GM18861 (cell line): Measurements from ENCODE around the gene MMP25.
A peak's percentile ranks its signal among the peaks of the same experiment; 100 is the strongest.
"Not testable (repeated sequence)": the region's sequence is repeated elsewhere in the genome, so short reads cannot be mapped to it uniquely, and the experiment has no call there.

ENCODE experiments used
- ATAC-seq: cut with Tn5 transposase; IDR thresholded peaks from one replicate; pipeline ENCODE4 v1.9.1; 2021; ENCODE audit not compliant: unreplicated experiment

The MMP25 gene

DNA sequence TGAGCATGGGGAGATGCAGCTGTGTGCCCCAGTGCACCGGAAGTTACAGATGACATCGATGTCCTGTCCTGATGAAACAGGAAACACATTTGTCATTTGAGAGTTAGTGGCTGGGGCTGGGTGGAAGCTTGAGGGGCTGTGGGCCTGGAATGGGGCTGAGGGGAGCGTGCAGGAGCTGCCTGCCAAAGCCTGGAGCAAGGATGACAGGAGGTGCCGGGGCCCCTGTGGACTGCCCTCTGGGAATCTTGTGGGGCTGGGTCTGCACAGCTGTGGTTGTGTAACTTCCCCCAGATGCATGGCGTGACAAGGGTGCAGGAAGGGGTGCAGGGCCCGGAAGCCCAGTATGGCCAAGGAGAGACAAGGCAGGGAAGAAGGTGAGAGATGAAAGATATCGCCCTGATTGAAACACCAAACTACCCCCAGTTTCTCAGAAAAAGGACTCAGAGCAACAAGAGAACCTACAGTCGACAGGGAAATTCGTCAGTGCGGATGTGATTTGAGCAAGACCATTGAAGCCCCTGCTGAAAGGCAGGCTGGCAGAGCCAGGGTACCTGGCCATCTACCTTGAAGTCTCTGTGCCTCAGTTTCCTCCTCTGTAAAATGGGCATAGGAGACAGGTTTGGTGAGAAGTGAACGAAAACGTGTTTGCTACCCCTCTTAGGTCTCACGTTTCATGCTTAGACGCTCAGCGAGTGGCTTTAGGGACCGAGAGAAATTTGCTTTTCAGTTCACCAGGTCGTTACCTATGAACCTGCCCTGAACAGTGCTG lies 8.8 kb downstream of the MMP25 start:
- ATAC-seq = no peak

DNA sequence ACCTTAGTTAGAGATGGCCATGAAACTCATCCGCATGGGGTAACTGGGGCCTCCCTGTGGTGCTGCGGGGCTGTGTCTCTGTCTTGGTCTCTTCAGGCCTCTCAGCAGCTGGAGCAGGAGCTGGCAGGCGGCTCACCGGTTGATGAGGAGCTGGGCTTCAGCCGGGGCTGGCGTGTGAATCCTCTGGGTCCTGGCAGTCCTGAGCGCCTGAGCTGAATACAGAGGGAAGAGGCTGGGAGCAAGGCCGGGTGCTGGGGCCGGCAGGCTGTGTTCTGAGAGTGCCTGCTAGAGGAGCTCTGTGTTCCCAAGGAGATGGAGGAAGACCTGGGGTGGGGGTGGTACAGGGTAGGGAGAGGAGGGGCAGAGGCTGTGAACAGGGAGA lies 9.4 kb downstream of the MMP25 start:
- not testable (repeated sequence) for ATAC-seq

DNA sequence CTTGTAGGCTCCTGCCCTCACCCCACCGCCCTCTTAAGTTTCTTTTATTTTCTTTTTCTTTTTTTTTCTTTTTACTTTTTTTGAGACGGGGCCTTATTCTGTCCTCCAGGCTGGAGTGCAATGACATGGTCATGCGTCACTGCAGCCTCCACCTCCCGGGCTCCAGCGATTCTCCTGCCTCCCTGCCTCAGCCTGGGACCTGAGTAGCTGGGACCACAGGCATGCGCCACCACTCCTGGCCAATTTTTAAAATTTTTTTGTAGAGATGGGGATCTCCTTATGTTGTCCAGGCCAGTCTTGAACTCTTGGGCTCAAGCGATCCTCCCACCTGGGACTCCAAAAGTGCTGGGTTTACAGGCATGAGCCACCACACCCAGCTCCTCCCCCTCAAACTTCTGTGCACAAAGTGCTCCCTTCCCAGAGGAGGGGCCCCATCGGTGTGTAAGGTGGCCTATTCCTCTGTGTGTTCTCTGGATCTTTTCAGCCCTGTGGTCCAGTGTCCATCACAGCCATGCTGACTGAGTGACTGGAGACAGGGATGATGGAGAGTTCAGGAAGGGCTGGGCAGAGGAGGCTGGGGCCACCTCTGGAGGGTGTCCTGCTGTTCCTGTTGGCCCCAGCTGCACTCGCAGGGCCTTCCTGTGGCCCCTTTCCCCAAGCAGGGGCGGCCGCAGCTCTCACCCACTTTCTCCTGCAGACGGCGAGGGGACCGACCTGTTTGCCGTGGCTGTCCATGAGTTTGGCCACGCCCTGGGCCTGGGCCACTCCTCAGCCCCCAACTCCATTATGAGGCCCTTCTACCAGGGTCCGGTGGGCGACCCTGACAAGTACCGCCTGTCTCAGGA lies 10.2 kb downstream of the MMP25 start:
- ATAC-seq = no peak

DNA sequence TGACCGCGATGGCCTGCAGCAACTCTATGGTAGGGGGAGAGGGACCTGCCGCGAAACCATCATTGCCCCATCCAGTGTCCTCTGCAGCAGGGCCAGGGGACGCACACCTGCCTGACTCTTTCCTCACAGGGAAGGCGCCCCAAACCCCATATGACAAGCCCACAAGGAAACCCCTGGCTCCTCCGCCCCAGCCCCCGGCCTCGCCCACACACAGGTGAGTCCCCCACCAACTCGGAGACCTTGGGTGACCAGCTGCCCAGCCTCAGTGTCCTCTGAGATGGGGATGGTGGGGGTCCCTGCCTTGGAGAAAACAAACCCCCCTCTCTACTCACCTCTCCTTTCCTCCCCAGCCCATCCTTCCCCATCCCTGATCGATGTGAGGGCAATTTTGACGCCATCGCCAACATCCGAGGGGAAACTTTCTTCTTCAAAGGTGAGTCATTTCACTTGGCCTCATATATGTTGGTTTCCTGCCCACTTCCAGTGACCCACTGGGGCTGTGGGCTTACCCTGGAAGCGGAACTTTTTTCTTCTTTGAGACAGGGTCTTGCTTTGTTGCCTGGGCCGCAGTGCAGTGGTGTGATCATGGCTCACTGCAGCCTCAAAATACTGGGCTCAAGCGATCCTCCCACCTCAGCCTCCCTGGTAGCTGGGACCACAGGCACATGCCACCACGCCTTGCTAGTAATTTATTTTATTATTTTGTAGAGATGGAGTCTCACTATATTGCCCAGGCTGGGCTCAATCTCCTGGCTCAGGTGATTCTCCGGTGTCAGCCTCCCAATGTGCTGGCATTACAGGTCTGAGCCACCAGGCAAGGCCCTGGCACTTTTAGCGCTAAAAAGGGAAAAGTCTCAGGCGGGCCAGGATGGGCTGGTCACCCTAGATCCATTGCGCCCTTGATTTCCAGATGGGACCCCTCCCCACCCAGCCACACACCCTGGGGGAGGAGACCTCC lies 11.1 kb downstream of the MMP25 start:
- no peak for ATAC-seq

DNA sequence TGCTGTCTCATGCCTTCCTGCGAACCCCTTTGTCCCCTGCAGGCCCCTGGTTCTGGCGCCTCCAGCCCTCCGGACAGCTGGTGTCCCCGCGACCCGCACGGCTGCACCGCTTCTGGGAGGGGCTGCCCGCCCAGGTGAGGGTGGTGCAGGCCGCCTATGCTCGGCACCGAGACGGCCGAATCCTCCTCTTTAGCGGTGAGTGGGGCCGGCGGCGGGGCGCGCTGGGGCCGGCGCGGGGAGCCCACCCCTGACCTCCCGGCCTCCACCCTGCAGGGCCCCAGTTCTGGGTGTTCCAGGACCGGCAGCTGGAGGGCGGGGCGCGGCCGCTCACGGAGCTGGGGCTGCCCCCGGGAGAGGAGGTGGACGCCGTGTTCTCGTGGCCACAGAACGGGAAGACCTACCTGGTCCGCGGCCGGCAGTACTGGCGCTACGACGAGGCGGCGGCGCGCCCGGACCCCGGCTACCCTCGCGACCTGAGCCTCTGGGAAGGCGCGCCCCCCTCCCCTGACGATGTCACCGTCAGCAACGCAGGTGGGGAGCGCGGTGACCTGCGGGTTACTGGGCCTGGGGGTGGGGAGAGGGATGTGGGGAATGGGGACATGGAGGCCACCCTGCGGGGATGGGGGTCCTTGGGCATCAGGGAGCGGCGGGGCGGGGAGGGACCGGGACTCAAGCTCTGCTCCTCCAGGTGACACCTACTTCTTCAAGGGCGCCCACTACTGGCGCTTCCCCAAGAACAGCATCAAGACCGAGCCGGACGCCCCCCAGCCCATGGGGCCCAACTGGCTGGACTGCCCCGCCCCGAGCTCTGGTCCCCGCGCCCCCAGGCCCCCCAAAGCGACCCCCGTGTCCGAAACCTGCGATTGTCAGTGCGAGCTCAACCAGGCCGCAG lies 12.0 kb downstream of the MMP25 start:
- ATAC-seq = peak; percentile 38

DNA sequence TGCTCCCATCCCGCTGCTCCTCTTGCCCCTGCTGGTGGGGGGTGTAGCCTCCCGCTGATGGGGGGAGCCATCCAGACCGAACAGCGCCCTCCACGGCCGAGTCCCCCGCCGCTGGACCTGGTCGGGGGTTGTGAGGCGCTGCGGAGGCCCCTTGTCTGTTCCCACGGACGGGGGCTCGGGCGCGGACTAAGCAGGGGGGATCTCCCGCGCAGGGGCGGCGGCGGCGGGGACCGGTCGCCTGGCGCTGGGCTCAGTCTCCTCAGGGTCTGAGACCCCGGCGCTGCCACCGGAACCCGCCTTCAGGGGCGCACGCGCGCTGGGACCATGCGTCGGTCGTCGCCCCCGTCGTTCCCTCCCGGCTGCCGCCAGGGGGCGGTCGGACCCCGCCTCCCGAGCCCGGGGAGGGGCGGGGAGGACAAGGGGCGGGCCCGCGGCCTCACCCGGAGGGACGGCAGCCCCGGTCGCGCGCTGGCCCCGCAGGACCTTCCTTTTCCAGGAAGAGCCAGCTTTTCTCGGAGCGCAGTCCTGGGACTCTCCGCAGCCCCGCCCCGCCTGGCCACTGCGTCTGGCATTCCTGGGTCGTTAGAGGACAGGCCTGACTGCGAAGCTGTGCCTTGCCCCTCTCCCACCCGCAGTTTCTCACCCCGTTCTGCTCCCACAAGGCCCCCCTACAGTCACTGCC lies 12.8 kb downstream of the MMP25 start:
- ATAC-seq = peak; percentile 71

DNA sequence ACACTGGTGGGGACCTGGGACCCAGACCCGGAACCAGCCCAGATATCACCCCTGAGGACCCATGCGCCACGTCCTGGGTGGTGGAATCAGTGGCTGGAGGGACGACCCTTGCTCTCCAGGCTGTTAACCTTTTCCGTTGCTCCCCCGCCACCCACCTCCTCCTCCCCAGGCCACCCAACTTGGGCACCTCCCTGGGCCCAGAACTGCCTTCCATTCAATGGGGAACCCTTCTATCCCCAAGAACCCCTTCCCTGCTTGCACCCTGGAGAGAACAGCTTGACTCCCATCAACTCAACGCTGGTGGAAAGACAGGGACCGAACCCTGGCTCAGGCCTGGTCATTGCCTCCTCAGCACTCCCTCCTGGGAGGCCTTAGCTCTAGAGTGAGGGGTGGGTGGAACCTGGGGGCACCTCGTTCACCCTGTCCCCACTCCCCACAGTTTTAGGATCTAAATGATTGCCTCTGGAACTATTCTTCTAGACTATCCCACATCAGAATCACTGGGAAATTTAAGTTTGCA lies 13.4 kb downstream of the MMP25 start:
- no peak for ATAC-seq

DNA sequence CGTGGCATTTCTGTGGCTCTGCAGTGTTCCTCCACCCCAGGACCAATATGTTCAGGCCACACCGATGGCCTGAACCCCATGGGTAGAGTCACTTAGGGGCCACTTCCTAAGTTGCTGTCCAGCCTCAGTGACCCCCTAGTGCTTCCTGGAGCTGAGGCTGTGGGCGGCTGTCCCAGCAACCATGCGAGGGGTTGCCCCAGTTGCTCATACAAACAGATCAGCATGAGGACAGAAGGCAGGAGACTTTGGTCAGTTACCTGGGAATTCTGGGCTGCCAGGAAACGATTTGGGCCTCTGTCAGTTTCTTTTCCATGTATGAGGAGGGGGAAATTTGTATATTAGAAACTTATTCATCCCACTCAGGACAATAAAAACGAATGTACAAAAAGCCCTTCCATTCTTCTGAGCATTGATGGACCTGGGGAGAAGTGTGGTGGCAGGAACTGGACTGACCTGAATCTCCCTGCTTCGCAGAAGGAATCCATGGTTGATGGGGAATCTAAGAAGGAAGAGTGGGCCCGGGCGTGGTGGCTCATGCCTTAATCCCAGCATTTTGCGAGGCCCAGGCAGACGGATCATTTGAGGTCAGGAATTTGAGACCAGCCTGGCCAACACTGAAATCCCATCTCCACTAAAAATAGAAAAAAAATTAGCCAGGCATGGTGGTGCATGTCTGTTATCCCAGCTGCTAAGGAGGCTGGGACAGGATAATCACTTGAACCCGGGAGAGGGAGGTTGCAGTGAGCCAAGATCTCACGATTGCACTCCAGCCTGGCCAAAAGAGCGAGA lies 14.2 kb downstream of the MMP25 start:
- ATAC-seq = no peak

DNA sequence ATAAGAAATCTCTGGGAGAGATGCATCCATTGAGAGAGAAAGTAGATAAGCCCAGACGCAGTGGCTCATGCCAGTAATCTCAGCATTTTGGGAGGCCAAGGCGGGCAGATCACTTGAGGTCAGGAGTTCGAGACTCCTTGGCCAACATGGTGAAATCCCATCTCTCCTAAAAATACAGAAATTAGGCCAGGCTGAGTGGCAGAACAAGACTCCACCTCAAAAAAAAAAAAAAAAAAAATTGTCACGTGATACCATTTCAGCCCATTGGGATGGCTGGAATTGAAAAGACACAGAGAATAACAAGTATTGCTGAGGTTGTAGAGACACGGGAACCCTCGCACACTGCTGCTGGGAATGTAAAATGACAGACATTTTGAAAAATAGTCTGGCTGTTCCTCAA lies 16.2 kb downstream of the MMP25 start:
- no peak for ATAC-seq

DNA sequence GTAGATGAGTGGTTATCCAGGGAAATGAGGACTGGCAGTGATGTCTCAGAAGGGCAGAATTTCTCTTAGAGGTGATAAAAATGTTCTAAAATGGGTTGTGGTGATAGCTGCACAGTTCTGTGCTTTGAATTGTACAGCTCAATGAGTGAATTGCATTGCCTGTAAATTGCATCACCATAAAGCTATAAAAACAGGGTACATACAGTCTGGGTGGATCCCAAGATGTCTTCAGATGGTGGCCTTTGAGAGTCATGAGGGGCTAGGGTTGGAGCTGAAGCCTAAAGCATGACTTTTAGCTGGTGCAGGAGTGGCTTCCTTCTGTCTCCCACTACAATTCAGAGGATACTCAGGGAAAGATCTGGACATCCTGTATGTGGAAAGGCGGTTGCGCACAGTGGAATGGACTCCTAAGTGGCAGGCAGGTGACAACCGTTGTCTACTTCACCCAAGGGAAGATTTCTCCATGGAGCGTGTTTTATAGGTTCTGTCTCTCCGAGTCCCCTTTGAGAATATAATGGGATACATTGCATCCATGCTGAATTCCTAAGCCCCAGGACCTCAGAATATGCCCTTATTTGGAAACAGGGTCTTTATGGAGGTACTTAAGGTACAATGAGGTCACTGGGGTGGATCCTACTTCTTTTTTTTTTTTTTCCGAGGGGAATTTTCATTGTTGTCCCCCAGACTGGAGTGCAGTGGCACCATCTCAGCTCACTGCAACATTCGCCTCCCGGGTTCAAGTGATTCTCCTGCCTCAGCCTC lies 17.4 kb downstream of the MMP25 start:
- ATAC-seq = no peak

DNA sequence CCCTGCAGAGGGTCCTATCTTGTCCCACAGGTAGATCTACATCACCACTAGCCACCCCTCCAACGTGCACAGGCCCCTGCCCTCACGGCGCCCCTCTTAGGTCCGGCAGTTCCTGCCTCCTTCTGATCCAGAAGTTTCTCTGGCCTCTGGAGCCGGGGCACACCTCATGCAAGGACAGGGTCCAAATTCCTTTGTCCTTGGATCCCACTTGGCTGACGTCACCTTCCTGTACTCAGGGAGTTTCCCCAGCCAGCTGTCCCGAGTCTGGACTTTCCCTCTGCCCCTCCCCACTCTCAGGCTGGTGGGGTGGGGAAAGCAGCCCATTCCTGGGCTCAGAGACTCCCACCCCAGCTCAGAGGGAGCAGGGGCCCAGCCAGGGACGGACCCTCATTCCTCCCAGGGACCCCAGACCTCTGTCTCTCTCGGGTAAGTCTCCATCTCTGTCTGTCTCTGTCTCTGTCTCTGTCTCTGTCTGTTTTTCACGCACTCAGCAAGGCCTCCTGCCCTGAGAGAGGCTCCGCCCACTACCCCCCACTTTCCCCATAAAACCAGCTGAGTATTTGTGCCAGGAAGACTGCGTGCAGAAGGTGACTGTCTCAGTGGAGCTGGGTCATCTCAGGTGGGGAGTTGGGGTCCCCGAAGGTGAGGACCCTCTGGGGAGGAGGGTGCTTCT lies 18.8 kb downstream of the MMP25 start, which contains the start of gene IL32:
IL32 (plus strand) TSS at position 572 of the 673 bp plus-strand sequence. CDS start 172 bp downstream, outside the sequence.
- no peak for ATAC-seq

DNA sequence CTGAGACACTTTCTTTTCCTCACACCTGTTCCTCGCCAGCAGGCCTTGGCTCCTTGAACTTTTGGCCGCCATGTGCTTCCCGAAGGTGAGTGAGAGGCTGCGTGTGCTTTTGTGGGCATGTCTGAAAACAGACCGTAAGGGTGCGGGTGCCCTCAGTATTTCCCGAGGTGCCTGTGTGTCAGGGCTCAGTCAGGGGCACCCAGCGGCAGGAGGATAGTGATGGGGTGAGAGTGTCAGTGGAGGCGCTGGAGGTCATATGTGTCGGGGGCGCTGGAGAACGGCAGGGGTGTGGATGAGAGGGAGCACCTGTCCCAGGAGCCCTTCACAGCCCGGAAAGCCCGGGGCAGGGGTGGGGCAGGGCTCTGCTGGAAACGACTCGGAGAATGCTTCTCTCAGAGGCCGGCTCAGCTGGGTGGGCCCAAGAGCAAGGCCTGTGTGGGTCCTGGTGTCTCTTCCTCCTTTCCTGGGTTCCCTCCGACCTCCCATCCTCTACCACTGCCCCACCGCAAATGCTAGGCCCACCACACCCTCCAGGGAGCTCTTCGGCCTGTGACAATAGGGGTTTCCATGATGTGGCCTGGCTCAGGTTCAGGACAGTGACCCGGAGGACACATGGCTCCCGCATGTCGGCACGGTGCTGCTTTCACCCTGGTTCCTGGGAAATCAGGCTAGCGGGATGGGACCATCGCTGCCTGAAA lies 19.5 kb downstream of the MMP25 start:
- no peak for ATAC-seq

DNA sequence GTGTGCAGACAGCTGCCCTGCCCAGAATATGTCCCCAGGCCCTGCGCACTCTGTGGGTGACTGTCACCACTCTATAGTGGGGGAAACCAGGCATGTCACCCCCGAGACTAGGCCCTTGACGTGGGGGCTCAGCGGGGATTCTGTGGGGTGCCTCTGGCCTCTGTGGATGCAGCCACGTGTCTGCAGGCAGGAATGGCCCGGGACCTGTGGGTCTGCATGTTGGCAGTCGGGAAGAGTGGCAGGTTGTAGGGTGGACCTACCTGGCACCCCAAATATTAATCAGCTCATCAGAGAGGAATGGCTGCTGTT lies 20.0 kb downstream of the MMP25 start:
- no peak for ATAC-seq

DNA sequence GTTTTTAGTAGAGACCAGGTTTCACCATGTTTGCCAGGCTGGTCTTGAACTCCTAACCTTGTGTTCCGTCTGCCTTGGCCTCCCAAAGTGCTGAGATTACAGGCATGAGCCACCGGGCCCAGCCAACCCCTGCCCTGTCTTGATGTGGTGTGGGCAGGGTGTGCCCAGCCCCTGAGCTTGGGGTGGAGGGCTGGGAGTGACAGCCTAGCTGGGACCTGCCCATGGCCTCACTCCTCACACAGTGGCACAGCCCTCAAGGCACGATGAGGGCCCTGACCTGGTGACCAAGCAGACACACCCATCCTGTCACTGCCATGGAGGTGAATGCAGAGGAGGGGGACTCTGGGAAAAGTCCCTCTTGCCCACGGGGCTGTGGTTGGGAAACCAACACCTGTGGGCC lies 22.1 kb downstream of the MMP25 start:
- ATAC-seq = no peak

DNA sequence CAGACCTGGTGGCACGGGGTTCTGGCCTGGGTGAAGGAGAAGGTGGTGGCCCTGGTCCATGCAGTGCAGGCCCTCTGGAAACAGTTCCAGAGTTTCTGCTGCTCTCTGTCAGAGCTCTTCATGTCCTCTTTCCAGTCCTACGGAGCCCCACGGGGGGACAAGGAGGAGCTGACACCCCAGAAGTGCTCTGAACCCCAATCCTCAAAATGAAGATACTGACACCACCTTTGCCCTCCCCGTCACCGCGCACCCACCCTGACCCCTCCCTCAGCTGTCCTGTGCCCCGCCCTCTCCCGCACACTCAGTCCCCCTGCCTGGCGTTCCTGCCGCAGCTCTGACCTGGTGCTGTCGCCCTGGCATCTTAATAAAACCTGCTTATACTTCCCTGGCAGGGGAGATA lies 22.8 kb downstream of the MMP25 start:
- not testable (repeated sequence) for ATAC-seq

DNA sequence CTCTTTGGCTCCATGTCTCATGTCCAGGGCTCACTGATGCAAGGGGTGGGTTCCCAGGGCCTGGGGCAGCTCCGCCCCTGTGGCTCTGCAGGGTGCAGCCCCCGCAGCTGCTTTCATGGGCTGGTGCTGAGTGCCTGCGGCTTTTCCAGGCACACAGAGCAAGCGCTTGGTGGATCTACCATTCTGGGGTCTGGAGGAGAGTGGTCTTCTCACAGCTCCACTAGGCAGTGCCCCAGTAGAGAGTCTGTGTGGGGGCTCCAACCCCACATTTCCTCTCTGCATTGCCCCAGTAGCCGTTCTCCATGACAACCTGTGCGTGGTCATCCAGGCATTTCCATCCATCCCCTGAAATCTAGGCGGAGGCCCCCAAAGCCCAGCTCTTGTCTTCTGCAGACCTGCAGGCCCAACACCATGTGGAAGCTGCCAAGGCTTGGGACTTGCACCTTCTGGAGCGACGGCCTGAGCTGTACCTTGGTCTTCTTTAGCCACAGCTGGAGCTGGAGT lies 24.3 kb downstream of the MMP25 start:
- no peak for ATAC-seq

DNA sequence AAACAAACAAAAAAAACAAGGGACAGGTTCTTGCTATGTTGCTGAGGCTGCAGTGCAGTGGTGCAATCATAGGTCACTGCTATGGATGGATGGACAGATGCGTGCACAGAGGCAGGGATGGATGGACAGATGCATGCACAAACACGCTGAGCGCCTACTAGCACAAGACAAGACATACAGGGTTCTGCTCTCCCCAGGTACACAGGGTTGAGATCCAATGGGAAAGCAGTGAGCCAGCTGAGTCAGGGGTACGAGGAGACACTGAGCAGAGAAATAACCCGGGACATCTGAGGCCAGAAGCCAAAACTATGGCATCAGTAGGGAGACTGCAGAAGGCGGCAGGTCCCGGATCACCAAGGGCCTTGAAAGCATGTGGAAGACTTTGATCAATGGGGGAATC lies 25.3 kb downstream of the MMP25 start:
- no peak for ATAC-seq
